ENCODE data around the gene RNF13.
A peak's percentile ranks its signal among the peaks of the same experiment; 100 is the strongest.

The RNF13 gene

GRCh38 chr3:149806171-149806778 is 6.7 kb upstream of the RNF13 start:
- Histone ChIP-seq H3K27me3 (ENCODE audit: low read length) (no peaks in the 10 kb centered on the region), H3K4me2 (ENCODE audit: low read depth, low read length, poor library complexity, severe bottlenecking) (no peak overlapping the region), H3K36me3 (ENCODE audit: low read length) (no peaks in the 10 kb centered on the region), H2AFZ (ENCODE audit: low read depth, low read length, severe bottlenecking) (no peak overlapping the region), H3K9me3 (ENCODE audit: insufficient read depth, low read length) (no peaks in the 10 kb centered on the region), H3K9me2 (replicated peaks; ENCODE audit: insufficient read depth, low read length) (no peaks in the 10 kb centered on the region), H3K79me2 (ENCODE audit: insufficient read depth, low read length) (no peaks in the 10 kb centered on the region), H3K4me3 (ENCODE audit: insufficient read depth, low read length, poor library complexity, severe bottlenecking) (no peak overlapping the region), H3K27ac (ENCODE audit: low read depth, low read length) (no peak overlapping the region), H3F3A (ENCODE audit: insufficient read depth) (no peaks in the 10 kb centered on the region), H3K9ac (ENCODE audit: low read length) (no peak overlapping the region), H4K20me1 (ENCODE audit: low read depth, low read length) (no peaks in the 10 kb centered on the region)
- no peak for TF ChIP-seq CTCF (IDR thresholded peaks at IDR 0.05; ENCODE audit: insufficient read depth, low read length, poor library complexity, severe bottlenecking)
- no peak for TF ChIP-seq EZH2phosphoT487 (conservative IDR thresholded peaks at IDR 0.05; ENCODE audit: low read length)

- H3K36me3 ChIP-seq (ENCODE audit: low read length), result no peaks in the 10 kb centered on the region
- no peak overlapping the region for H3K27ac ChIP-seq (ENCODE audit: low read depth, low read length)
- no peaks in the 10 kb centered on the region for H4K20me1 ChIP-seq (ENCODE audit: low read depth, low read length)
- peak overlapping the region; percentile 82 for H2AFZ ChIP-seq (ENCODE audit: low read depth, low read length, severe bottlenecking)
- no peaks in the 10 kb centered on the region for H3K9me2 ChIP-seq (replicated peaks; ENCODE audit: insufficient read depth, low read length)
- no peak overlapping the region for H3K4me3 ChIP-seq (ENCODE audit: insufficient read depth, low read length, poor library complexity, severe bottlenecking)
- peaks cover 2% of the 10 kb centered on the region for H3K79me2 ChIP-seq (ENCODE audit: insufficient read depth, low read length)
- H3F3A ChIP-seq (ENCODE audit: insufficient read depth), result peaks cover 2% of the 10 kb centered on the region; the same call in 1 of the 2 replicates
- H3K4me2 ChIP-seq (ENCODE audit: low read depth, low read length, poor library complexity, severe bottlenecking), result peak overlapping the region; percentile 42
- H3K27me3 ChIP-seq (ENCODE audit: low read length), result no peaks in the 10 kb centered on the region
- no peak overlapping the region for H3K9ac ChIP-seq (ENCODE audit: low read length)
- no peak for TF ChIP-seq EZH2phosphoT487 (conservative IDR thresholded peaks at IDR 0.05; ENCODE audit: low read length)
- TF ChIP-seq CTCF (IDR thresholded peaks at IDR 0.05; ENCODE audit: insufficient read depth, low read length, poor library complexity, severe bottlenecking), result peak; percentile 68
- H3K9me3 ChIP-seq (ENCODE audit: insufficient read depth, low read length), result no peaks in the 10 kb centered on the region
Observed at GRCh38 chr3:149808209-149808829, 4.7 kb upstream of the RNF13 start.

- Histone ChIP-seq H4K20me1 (ENCODE audit: low read depth, low read length) (0 out of 2 replicates have a peak, but pooled peaks cover 7% of the 10 kb centered on the region), H3K4me3 (ENCODE audit: insufficient read depth, low read length, poor library complexity, severe bottlenecking) (no peak overlapping the region), H3K79me2 (ENCODE audit: insufficient read depth, low read length) (peaks cover 16% of the 10 kb centered on the region), H3K9ac (ENCODE audit: low read length) (no peak overlapping the region), H3K36me3 (ENCODE audit: low read length) (no peaks in the 10 kb centered on the region), H3F3A (ENCODE audit: insufficient read depth) (peaks cover 8% of the 10 kb centered on the region; the same call in 1 of the 2 replicates), H2AFZ (ENCODE audit: low read depth, low read length, severe bottlenecking) (no peak overlapping the region), H3K27ac (ENCODE audit: low read depth, low read length) (no peak overlapping the region), H3K4me2 (ENCODE audit: low read depth, low read length, poor library complexity, severe bottlenecking) (no peak overlapping the region), H3K27me3 (ENCODE audit: low read length) (no peaks in the 10 kb centered on the region), H3K9me2 (replicated peaks; ENCODE audit: insufficient read depth, low read length) (no peaks in the 10 kb centered on the region), H3K9me3 (ENCODE audit: insufficient read depth, low read length) (no peaks in the 10 kb centered on the region)
- no peak for TF ChIP-seq CTCF (IDR thresholded peaks at IDR 0.05; ENCODE audit: insufficient read depth, low read length, poor library complexity, severe bottlenecking)
- TF ChIP-seq EZH2phosphoT487 (conservative IDR thresholded peaks at IDR 0.05; ENCODE audit: low read length), result no peak
Observed at GRCh38 chr3:149809699-149810098, 3.3 kb upstream of the RNF13 start.
